GM12873 (cell line): ENCODE results near the gene KLHL22.

ENCODE experiments used
- TF ChIP-seq, protein P1 (sequence below): IDR thresholded peaks from 2 replicates; pipeline ENCODE4 v1.5.1; 2012; ENCODE audit warnings: low read depth, mild to moderate bottlenecking, moderate library complexity, low read length, control low read depth; ENCODE audit not compliant: insufficient read depth; ENCODE audit errors: missing control alignments

Gene KLHL22

DNA sequence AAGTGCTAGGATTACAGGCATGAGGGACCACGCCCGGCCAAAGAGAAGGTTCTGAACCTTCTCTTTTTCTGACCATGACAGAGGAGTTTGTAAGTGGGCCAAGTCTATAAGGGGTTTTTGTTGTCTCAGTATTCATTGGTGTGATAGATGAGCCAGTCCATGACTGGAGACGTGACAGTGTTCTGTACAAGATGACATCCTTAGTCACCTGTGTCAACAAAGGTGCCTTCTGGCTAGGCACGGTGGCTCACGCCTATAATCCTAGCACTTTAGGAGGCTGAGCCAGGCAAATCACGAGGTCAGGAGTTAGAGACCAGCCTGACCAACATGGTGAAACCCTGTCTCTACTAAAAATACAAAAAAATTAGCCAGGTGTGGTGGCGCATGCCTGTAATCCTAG, 4.2 kb upstream of the KLHL22 start:
- TF ChIP-seq, protein P1, sequence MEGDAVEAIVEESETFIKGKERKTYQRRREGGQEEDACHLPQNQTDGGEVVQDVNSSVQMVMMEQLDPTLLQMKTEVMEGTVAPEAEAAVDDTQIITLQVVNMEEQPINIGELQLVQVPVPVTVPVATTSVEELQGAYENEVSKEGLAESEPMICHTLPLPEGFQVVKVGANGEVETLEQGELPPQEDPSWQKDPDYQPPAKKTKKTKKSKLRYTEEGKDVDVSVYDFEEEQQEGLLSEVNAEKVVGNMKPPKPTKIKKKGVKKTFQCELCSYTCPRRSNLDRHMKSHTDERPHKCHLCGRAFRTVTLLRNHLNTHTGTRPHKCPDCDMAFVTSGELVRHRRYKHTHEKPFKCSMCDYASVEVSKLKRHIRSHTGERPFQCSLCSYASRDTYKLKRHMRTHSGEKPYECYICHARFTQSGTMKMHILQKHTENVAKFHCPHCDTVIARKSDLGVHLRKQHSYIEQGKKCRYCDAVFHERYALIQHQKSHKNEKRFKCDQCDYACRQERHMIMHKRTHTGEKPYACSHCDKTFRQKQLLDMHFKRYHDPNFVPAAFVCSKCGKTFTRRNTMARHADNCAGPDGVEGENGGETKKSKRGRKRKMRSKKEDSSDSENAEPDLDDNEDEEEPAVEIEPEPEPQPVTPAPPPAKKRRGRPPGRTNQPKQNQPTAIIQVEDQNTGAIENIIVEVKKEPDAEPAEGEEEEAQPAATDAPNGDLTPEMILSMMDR: no peak

DNA sequence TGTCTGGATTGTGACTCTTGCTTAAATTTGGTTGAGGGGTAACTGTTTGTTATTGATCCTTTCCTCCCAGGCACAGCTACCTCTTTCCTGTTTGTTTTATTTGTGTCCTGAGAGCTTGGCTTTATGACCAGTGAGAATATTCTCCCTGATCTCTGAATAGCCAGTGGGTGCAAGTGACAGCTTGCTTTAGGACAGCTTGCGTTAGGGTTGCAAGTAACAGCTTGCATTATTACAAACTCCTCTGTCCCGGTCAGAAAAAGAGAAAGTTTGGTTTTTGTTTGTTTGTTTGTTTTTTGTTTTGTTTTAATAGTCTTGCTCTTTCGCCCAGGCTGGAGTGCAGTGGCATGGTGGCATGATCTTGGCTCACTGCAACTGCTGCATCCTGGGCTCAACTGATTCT, 3.3 kb upstream of the KLHL22 start:
- TF ChIP-seq, protein P1: no peak

DNA sequence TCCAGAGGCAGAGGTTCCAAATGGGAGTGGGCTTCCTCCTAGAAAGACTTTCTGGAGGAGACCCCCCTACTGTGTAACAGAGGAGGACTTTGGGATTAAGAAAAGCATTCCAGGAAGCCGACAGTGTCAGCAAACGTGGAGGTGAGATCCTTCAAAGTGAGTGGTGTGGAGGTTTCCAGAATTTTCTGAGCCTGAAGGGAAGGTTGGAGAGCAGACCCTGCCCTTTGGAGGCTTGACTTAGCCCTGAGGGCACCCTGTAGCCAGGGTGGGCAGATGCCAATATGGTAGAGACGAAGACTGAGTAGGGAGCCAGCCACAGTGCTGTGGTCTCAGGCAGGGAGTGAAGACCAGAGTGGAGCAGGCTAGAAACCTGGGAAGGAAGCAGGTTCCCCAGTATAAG, 1.8 kb upstream of the KLHL22 start:
- TF ChIP-seq, protein P1: no peak

DNA sequence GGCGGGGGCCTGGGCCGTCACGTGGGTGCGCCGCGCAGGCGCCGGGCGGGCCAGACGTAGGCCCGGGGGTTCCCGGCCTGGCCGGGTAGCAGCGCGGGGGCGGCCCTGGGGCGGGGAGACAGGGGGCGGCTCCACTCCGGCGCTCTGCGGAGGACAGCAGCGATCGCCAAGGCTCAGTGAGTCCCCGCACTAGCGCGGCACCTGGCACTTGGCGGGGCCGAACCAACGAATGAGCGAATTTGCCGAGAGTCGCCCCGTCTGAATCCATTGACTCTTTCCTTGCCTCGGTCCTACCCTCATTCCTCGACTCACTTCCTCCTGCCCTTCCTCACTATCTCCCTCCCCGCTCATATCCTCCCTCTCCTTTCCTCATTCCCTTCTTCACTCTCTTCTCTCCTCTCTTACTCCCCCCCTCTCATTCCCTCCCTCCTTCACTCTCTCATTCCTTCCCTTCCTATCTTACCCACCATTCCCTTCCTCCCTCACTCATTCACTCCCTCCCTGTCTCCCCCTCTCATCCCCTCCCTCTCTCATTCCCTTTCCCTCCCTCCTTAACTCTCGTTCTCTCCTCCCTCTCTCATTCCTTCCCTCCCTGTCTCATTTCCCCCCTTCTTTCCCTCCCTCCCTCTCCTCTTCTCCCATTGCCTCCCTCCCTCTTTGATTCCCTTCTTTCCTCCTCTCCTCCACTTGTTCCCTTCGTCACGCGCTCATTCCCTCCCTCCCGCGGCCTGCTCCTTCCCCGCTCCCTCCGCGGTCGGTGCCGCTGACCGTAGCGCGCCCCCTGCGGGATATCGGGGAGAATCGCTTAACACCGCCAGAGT, 476 bp upstream of the KLHL22 start:
- TF ChIP-seq, protein P1: peak; percentile 82

DNA sequence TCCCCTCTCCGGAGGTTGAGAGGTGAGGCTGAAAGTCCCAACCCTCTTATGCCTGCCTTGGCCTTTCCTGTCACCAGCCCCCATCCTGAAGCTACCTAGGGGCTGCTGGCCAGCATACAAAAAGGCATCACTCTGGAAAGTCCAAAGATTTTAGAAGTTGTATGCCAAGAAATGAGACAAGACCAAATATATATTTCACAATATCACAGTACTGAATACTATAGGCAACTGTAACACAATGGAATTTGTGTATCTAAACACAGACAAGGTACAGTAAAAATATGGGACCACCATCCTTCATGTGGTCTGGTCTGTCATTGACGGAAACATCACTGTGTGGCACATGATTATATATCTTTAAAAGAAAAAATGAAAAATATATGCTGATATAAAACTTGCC, 4.2 kb downstream of the KLHL22 start:
- TF ChIP-seq, protein P1: no peak

DNA sequence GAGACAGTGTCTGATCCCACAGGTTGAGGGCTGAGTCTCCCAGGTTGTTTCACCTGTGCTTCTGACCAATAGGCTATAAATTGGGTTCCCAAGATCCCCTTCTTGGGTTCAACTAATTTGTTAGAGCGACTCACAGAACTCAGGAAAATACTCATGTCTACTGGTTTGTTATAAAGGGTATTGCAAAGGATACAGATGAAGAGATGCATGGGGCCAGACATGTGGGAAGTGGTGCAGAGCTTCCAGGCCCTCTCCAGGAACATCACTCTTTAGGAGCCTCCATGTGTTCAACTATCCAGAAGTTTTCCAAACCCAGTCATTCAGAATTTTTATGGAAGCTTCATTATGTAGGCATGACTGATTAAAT, 4.7 kb downstream of the KLHL22 start:
- TF ChIP-seq, protein P1: no peak

DNA sequence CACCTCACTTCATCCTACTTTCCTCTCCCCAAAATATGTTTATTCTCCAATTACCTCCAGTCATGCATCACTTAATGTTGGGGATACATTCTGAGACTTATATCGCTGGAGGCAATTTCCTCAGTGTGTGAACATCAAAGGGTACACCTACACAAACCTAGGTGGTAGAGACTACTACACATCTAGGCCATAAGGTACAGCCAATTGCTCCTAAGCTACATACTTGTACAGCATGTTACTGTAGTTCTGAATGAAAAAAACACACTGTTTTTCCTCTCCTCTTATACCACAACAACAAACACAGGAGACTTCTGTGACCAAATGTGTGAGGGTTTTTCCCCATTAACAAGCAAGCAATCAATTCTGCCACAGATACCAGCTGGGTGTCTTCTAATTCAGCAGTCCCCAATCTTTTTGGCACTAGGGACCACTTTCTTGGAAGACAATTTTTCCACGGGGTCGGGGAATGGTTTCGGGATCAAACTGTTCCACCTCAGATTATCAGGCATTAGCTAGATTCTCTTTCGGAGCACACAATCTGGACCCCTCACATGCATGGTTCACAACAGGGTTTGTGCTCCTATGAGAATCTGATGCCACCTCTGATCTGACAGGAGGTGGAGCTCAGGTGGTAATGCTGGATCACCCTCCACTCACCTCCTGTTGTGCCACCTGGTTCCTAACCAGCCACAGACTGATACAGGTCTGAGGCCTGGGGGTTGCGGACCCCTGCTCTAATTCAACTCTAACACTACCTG, 5.2 kb downstream of the KLHL22 start:
- TF ChIP-seq, protein P1: no peak
